ENCODE measurements around the gene EPM2A. TPM values are rescaled to one million over a fixed set of nuclear protein-coding genes. Genes with fewer than 3 reads are reported as not detected.

The EPM2A gene
- total and polyA plus RNA-seq, 7 donors: 2.3 to 79.5 (median 66.5) TPM

DNA sequence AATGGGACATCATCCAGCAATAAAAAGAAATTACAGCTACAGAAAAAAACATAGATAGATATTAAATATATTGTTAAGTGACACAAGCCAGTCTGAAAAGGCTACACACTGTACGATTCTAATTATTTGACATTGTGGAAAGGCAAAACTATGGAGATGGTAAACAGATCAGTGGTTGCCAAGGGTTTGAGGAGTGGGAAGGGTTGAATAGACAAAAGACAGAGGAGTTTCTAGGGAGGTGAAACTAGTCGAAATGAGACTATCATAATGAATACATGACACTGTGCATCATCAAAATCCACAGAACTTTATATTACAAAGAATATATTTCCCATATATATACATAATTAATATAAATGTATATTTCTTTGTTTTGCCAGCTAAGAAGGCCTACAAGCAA, 9.8 kb downstream of the EPM2A start:
- intact Hi-C loops (cut with DNase I): no loop called here
- no peak overlapping the region for H3K4me3 ChIP-seq
- DNase-seq: no peak
- no peaks in the 10 kb centered on the region for H3K9me3 ChIP-seq
- H3K27ac ChIP-seq: no peak overlapping the region
- H3K27me3 ChIP-seq: no peaks in the 10 kb centered on the region
- no peaks in the 10 kb centered on the region for H3K4me1 ChIP-seq
- H3K36me3 ChIP-seq: no peaks in the 10 kb centered on the region
- TF ChIP-seq CTCF (IDR thresholded peaks at IDR 0.05) (no peak), EP300 (IDR thresholded peaks at IDR 0.05) (no peak), POLR2A (IDR thresholded peaks at IDR 0.05) (no peak), POLR2AphosphoS5 (IDR thresholded peaks at IDR 0.05) (no peak)
- 92 to 93% methylated on average over 2 of the region's 2 CpGs for WGBS, 2 donors

DNA sequence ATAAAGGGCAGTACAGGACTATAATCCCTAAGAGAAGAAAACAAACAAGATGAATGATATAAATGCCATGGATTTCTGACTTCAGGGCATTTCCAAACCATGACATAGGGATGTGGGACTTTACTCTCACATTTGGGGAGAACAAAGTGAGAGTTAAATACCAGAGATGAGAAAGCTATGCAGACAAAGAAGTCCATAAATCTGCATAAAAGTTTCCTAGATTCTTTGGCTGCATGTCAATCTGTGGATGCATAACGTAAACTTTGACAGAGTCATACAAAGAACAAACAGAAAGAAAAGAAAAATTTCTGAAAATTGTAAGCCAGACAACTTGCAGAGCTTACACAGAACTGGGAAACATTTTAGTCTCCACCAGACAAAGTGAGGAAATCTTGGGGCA, 11.7 kb downstream of the EPM2A start:
- Histone ChIP-seq H3K36me3 (peaks cover 0 to 11% (median 0%) of the 10 kb centered on the region in 4 donors), H3K9me3 (no peaks in the 10 kb centered on the region), H3K27me3 (no peaks in the 10 kb centered on the region), H3K4me3 (no peak overlapping the region), H3K4me1 (no peaks in the 10 kb centered on the region), H3K27ac (no peak overlapping the region)
- no peak for DNase-seq
- intact Hi-C loops (cut with DNase I): no loop called here
- WGBS, 2 donors: 72 to 92% methylated on average over 1 of the region's 1 CpG
- TF ChIP-seq CTCF (IDR thresholded peaks at IDR 0.05) (no peak), POLR2AphosphoS5 (IDR thresholded peaks at IDR 0.05) (no peak), EP300 (IDR thresholded peaks at IDR 0.05) (no peak), POLR2A (IDR thresholded peaks at IDR 0.05) (no peak)

- Histone ChIP-seq H3K4me1 (no peaks in the 10 kb centered on the region), H3K36me3 (peaks cover 0 to 11% (median 0%) of the 10 kb centered on the region in 4 donors), H3K4me3 (no peak overlapping the region), H3K27me3 (no peaks in the 10 kb centered on the region), H3K9me3 (no peaks in the 10 kb centered on the region), H3K27ac (no peak overlapping the region)
- no peak for DNase-seq
- intact Hi-C loops (cut with DNase I): no loop called here
- WGBS, 2 donors: 97% methylated on average over 2 of the region's 2 CpGs
- TF ChIP-seq EP300 (IDR thresholded peaks at IDR 0.05) (no peak), POLR2A (IDR thresholded peaks at IDR 0.05) (no peak), POLR2AphosphoS5 (IDR thresholded peaks at IDR 0.05) (no peak), CTCF (IDR thresholded peaks at IDR 0.05) (no peak)
Observed at GRCh38 chr6:145722190-145722589, 13.1 kb downstream of the EPM2A start.

GRCh38 chr6:145721144-145721543, 14.2 kb downstream of the EPM2A start:
- Histone ChIP-seq H3K4me3 (no peak overlapping the region), H3K27me3 (no peaks in the 10 kb centered on the region), H3K9me3 (no peaks in the 10 kb centered on the region), H3K36me3 (peaks cover 0 to 11% (median 0%) of the 10 kb centered on the region in 4 donors), H3K4me1 (no peaks in the 10 kb centered on the region), H3K27ac (no peak overlapping the region)
- no peak for DNase-seq
- TF ChIP-seq POLR2AphosphoS5 (IDR thresholded peaks at IDR 0.05) (no peak), POLR2A (IDR thresholded peaks at IDR 0.05) (no peak), CTCF (IDR thresholded peaks at IDR 0.05) (no peak), EP300 (IDR thresholded peaks at IDR 0.05) (no peak)
- intact Hi-C loops (cut with DNase I): no loop called here
- WGBS, 2 donors: 97 to 98% methylated on average over 3 of the region's 3 CpGs

DNA sequence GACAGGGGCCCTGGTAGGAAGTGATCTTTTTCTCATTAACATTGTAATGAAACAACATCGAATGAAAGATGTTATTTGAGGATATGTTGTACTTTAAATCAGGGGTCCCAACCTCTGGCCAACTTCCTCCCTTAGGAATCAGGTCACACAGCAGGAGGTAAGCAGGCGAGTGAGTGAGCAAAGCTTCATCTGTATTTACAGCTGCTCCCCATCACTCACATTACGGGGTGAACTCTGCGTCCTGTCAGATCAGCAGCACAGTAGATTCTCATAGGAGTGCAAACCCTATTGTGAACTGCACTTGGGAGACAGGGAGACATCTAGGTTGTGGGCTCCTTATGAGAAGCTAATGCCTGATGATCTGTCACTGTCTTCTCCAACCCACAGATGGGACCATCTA, 19.9 kb downstream of the EPM2A start:
- H3K36me3 ChIP-seq: peaks cover 0 to 10% (median 0%) of the 10 kb centered on the region in 4 donors
- H3K9me3 ChIP-seq: no peaks in the 10 kb centered on the region
- no peak for DNase-seq
- no peaks in the 10 kb centered on the region for H3K4me1 ChIP-seq
- intact Hi-C loops (cut with DNase I): no loop called here
- TF ChIP-seq CTCF (IDR thresholded peaks at IDR 0.05): no peak
- TF ChIP-seq POLR2AphosphoS5 (IDR thresholded peaks at IDR 0.05): no peak
- no peak for TF ChIP-seq POLR2A (IDR thresholded peaks at IDR 0.05)
- no peaks in the 10 kb centered on the region for H3K27me3 ChIP-seq
- H3K27ac ChIP-seq: no peak overlapping the region
- 94 to 95% methylated on average over 4 of the region's 4 CpGs for WGBS, 2 donors
- no peak overlapping the region for H3K4me3 ChIP-seq
